GM23248 (cell line): ENCODE results near the gene MED12L. TPM values are rescaled to one million over a fixed set of nuclear protein-coding genes. Genes with fewer than 3 reads are reported as not detected.

Experiments
- DNase-seq: peaks from one replicate; pipeline ENCODE4 v3.0.0-alpha.2; 2015
- H2AFZ ChIP-seq: fragments of 200-600 bp; sonication (generic); 2 replicates; pipeline ENCODE4 v1.6.1; 2016; ENCODE audit warnings: antibody characterized with exemption
- H3F3A ChIP-seq: fragments of 200-600 bp; sonication (generic); 2 replicates; pipeline ENCODE4 v1.6.1; 2016; ENCODE audit warnings: mild to moderate bottlenecking, antibody characterized with exemption, mixed run types; ENCODE audit not compliant: insufficient read depth
- H3K27ac ChIP-seq: fragments of 200-600 bp; sonication (generic); 2 replicates; pipeline ENCODE4 v1.5.1; 2016; ENCODE audit warnings: mild to moderate bottlenecking
- H3K27me3 ChIP-seq: fragments of 200-600 bp; sonication (generic); replicated peaks from 2 replicates; pipeline ENCODE4 v1.6.1; 2016; ENCODE audit warnings: mild to moderate bottlenecking; ENCODE audit not compliant: insufficient read depth
- H3K36me3 ChIP-seq: fragments of 200-600 bp; sonication (generic); 2 replicates; pipeline ENCODE4 v1.6.1; 2016; ENCODE audit warnings: low read depth, mild to moderate bottlenecking
- H3K4me1 ChIP-seq: fragments of 200-600 bp; sonication (generic); 2 replicates; pipeline ENCODE4 v1.6.1; 2016; ENCODE audit warnings: mild to moderate bottlenecking; ENCODE audit not compliant: insufficient read depth
- H3K4me2 ChIP-seq: fragments of 200-600 bp; sonication (generic); one replicate; pipeline ENCODE4 v1.6.1; 2016; ENCODE audit warnings: mild to moderate bottlenecking; ENCODE audit not compliant: unreplicated experiment
- H3K4me3 ChIP-seq: fragments of 200-600 bp; sonication (generic); 2 replicates; pipeline ENCODE4 v1.5.1; 2016; ENCODE audit warnings: mild to moderate bottlenecking
- H3K79me2 ChIP-seq: fragments of 200-600 bp; sonication (generic); 2 replicates; pipeline ENCODE4 v1.6.1; 2016; ENCODE audit warnings: mild to moderate bottlenecking; ENCODE audit not compliant: insufficient read depth
- H3K9ac ChIP-seq: fragments of 200-600 bp; sonication (generic); 2 replicates; pipeline ENCODE4 v1.6.1; 2016; ENCODE audit warnings: mild to moderate bottlenecking
- H3K9me2 ChIP-seq: fragments of 200-600 bp; sonication (generic); 2 replicates; pipeline ENCODE4 v1.6.1; 2016; ENCODE audit warnings: mixed run types, mild to moderate bottlenecking, moderate library complexity; ENCODE audit not compliant: insufficient read depth
- H3K9me3 ChIP-seq: fragments of 200-600 bp; sonication (generic); one replicate; pipeline ENCODE4 v1.6.1; 2017; ENCODE audit warnings: low read depth
- H4K20me1 ChIP-seq: fragments of 200-600 bp; sonication (generic); 2 replicates; pipeline ENCODE4 v1.6.0; 2016; ENCODE audit not compliant: insufficient read depth
- EZH2 ChIP-seq: fragments of 200-600 bp; sonication (generic); IDR thresholded peaks from 2 replicates; pipeline ENCODE4 v1.6.1; 2018; ENCODE audit warnings: antibody characterized with exemption, mild to moderate bottlenecking; ENCODE audit not compliant: insufficient read depth, poor library complexity, severe bottlenecking
- EZH2phosphoT487 ChIP-seq: fragments of 200-600 bp; sonication (generic); IDR thresholded peaks from 2 replicates; pipeline ENCODE4 v1.6.1; 2018; ENCODE audit warnings: antibody characterized with exemption, moderate library complexity, mild to moderate bottlenecking, low read depth; ENCODE audit not compliant: insufficient read depth
- WGBS, 2 experiments: methylation state at CpG; one replicate each; pipeline ENCODE4 v1.1.6; 2015 to 2017; ENCODE audit warnings: low lambda C conversion rate in 2 of 2, low coverage in 1 of 2; ENCODE audit errors: missing lambda C conversion rate in 2 of 2; 5-methylcytosine and 5-hydroxymethylcytosine counted together
- in situ Hi-C: fragments of 300-500 bp; cut with MboI; formaldehyde crosslinking; loops from 2 replicates; pipeline ENCODE4 v1.15.0; 2020
- polyA plus RNA-seq: library from polyadenylated mRNA; unstranded; fragments of >200 nt; fragmentation: Nextera tagmentation; extraction: Ambion mirVana; gene quantifications from 2 replicates; pipeline ENCODE4 v1.2.1, GENCODE V29; 2016
- total RNA-seq: library from RNA; depleted of rRNA; stranded (reverse); fragments of >200 nt; shearing (Covaris generic); gene quantifications from 2 replicates; pipeline ENCODE4 v1.2.3, GENCODE V29; 2014

MED12L gene
- total and polyA plus RNA-seq, 2 experiments from 2014 or later, result 0.13 to 0.32 TPM

DNA sequence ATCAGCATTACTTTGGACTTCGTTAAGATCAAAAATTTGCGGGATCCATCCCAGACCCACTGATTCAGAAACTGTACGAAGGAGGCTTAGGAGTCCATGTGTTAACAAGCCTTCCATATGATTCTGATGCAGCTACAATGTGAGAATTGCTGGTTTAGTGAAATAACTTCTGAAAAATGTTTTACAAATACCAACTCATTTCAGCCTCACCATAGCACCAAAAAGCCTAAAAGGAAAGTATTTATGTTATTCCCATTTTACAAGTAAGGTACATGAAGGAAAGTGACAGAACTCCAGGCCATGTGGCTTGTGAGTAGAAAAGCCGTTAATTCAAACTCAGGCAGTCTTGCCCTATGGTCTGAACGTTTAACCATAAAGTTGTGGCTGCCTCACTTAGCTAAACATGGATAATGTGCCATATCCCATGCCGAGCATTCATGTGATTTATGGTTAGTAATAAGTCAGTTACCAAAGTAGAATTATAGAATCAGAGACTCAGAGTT lies 376.9 kb downstream of the MED12L start:
- no peak overlapping the region for H3K27ac ChIP-seq
- DNase-seq, result no peak
- in situ Hi-C loops, result loop anchor here (25.0 kb wide), 1 partner anchor 200 kb away; no protein-coding TSS in a partner anchor
- no peaks in the 10 kb centered on the region for H3K79me2 ChIP-seq
- WGBS, 2 experiments, result 50 to 55% methylated on average over 6 of the region's 6 CpGs
- no peaks in the 10 kb centered on the region for H3K36me3 ChIP-seq
- H3K4me3 ChIP-seq, result no peak overlapping the region
- no peaks in the 10 kb centered on the region for H3K9me2 ChIP-seq
- H3K4me2 ChIP-seq, result no peak overlapping the region
- H3K9ac ChIP-seq, result no peak overlapping the region
- H3K4me1 ChIP-seq, result no peaks in the 10 kb centered on the region
- H2AFZ ChIP-seq, result no peak overlapping the region
- peaks cover 16% of the 10 kb centered on the region for H3K27me3 ChIP-seq
- no peaks in the 10 kb centered on the region for H4K20me1 ChIP-seq
- no peaks in the 10 kb centered on the region for H3K9me3 ChIP-seq
- H3F3A ChIP-seq, result no peaks in the 10 kb centered on the region
- no peak for TF ChIP-seq EZH2phosphoT487
- TF ChIP-seq EZH2, result no peak

GRCh38 chr3:151462991-151463390 lies 377.5 kb downstream of the MED12L start:
- H3K9me3 ChIP-seq, result no peaks in the 10 kb centered on the region
- H3K4me1 ChIP-seq, result no peaks in the 10 kb centered on the region
- no peak for DNase-seq
- in situ Hi-C loops, result loop anchor here (25.0 kb wide), 1 partner anchor 199 kb away; no protein-coding TSS in a partner anchor
- H4K20me1 ChIP-seq, result no peaks in the 10 kb centered on the region
- no peaks in the 10 kb centered on the region for H3F3A ChIP-seq
- H3K79me2 ChIP-seq, result no peaks in the 10 kb centered on the region
- no peak overlapping the region for H3K9ac ChIP-seq
- no peaks in the 10 kb centered on the region for H3K9me2 ChIP-seq
- H3K27me3 ChIP-seq, result peaks cover 16% of the 10 kb centered on the region
- no peak overlapping the region for H2AFZ ChIP-seq
- no peak overlapping the region for H3K4me3 ChIP-seq
- 20 to 48% methylated on average over 1 of the region's 1 CpG for WGBS, 2 experiments
- TF ChIP-seq EZH2 (no peak), EZH2phosphoT487 (no peak)
- no peak overlapping the region for H3K4me2 ChIP-seq
- H3K27ac ChIP-seq, result no peak overlapping the region
- H3K36me3 ChIP-seq, result no peaks in the 10 kb centered on the region

DNA sequence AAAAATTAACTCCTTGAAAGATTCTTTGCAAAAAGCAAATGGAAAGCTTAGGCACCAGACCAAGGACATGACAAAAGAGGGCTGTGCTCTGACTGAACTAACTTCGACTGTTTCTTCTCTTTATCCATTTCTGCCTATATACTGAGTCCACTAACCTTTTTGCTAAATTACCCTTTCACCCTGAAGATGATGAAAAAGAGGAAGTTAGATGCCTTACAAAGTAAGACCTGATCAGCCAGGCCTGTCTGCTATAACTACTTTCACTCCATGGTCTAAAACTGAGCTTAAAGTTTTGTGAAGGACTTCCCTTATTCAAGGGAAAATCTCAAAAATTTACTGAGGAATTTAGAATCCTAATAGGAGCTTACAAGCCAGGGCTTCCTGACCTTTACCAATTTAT lies 381.6 kb downstream of the MED12L start:
- H2AFZ ChIP-seq, result no peak overlapping the region
- no peaks in the 10 kb centered on the region for H4K20me1 ChIP-seq
- H3K79me2 ChIP-seq, result no peaks in the 10 kb centered on the region
- H3K9me3 ChIP-seq, result no peaks in the 10 kb centered on the region
- 93 to 100% methylated on average over 1 of the region's 1 CpG for WGBS, 2 experiments
- no peaks in the 10 kb centered on the region for H3F3A ChIP-seq
- H3K9me2 ChIP-seq, result no peaks in the 10 kb centered on the region
- H3K9ac ChIP-seq, result no peak overlapping the region
- H3K27ac ChIP-seq, result no peak overlapping the region
- no peak overlapping the region for H3K4me3 ChIP-seq
- peaks cover 11% of the 10 kb centered on the region; the same call in 1 of the 2 replicates for H3K27me3 ChIP-seq
- no peak for DNase-seq
- in situ Hi-C loops, result loop anchor here (25.0 kb wide), 1 partner anchor 195 kb away; no protein-coding TSS in a partner anchor
- H3K4me1 ChIP-seq, result no peaks in the 10 kb centered on the region
- no peak overlapping the region for H3K4me2 ChIP-seq
- no peak for TF ChIP-seq EZH2
- no peak for TF ChIP-seq EZH2phosphoT487
- H3K36me3 ChIP-seq, result no peaks in the 10 kb centered on the region

DNA sequence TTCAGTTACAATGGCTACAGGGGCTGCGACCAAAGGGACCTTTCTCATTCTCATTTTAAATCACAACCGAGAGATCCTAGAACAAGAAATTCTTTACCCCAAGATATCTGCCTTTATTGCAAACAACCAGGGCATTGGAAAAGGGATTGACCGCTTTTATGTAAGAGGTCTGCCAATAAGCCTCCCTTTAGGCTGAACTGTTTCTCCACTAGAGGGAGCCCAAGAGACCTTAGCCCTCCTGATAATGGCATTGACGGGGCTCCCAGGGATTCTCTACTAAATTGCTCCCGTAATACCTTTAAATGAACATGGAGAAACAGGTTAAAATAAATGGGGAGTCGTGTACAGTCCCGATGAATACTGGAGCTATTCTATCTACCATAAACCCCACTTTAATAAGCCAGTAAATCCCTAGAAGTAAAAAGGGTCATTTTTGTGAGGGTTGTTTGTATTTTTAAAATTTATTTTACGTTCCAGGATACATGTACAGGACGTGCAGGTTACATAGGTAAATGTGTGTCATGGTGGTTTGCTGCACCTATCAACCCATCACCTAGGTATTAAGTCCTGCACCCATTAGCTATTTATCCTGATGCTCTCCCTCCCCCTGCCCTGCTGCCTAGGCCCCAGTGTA lies 382.9 kb downstream of the MED12L start:
- in situ Hi-C loops, result loop anchor here (25.0 kb wide), 1 partner anchor 194 kb away; no protein-coding TSS in a partner anchor
- peak; percentile 69 for DNase-seq
- 50 to 54% methylated on average over 9 of the region's 9 CpGs for WGBS, 2 experiments
- Histone ChIP-seq H3K4me2 (no peak overlapping the region), H3K4me3 (no peak overlapping the region), H3K9ac (no peak overlapping the region), H3K27me3 (no peaks in the 10 kb centered on the region), H3K36me3 (no peaks in the 10 kb centered on the region), H3K27ac (no peak overlapping the region), H4K20me1 (no peaks in the 10 kb centered on the region), H3F3A (no peaks in the 10 kb centered on the region), H2AFZ (no peak overlapping the region), H3K79me2 (no peaks in the 10 kb centered on the region), H3K9me2 (no peaks in the 10 kb centered on the region), H3K4me1 (no peaks in the 10 kb centered on the region), H3K9me3 (no peaks in the 10 kb centered on the region)
- TF ChIP-seq EZH2 (no peak), EZH2phosphoT487 (no peak)
